Esophagus muscularis mucosa (tissue), 4 donors: ENCODE measurements around the gene PSMB3. TPM values are rescaled to one million over a fixed set of nuclear protein-coding genes. Genes with fewer than 3 reads are reported as not detected.

Experiments
- DNase-seq: peaks from one replicate; pipeline ENCODE4 v3.0.0-alpha.2; 2017; ENCODE audit errors: extremely low spot score
- H3K27ac ChIP-seq, 4 donors: fragments of 200-600 bp; sonication (generic); replicated peaks in 1 of 4; 1 replicate in 3 of 4; 2 replicates in 1 of 4; pipeline ENCODE4 v1.5.1; 2016 to 2019; ENCODE audit warnings: mild to moderate bottlenecking in 1 of 4
- H3K27me3 ChIP-seq, 4 donors: fragments of 200-600 bp; sonication (generic); one replicate each; pipeline versions ENCODE4 v1.5.1 to v1.6.0; 2016 to 2019
- H3K36me3 ChIP-seq, 4 donors: fragments of 200-600 bp; sonication (generic); one replicate each; pipeline ENCODE4 v1.5.1; 2016 to 2019
- H3K4me1 ChIP-seq, 4 donors: fragments of 200-600 bp; sonication (generic); one replicate each; pipeline ENCODE4 v1.5.1; 2016 to 2019
- H3K4me3 ChIP-seq, 4 donors: fragments of 200-600 bp; sonication (generic); 1 replicate in 2 of 4; 2 replicates in 2 of 4; pipeline ENCODE4 v1.5.1; 2016 to 2019; ENCODE audit warnings: mild to moderate bottlenecking in 4 of 4, moderate library complexity in 1 of 4
- H3K9me3 ChIP-seq, 4 donors: fragments of 200-600 bp; sonication (generic); 1 replicate in 3 of 4; 2 replicates in 1 of 4; pipeline ENCODE4 v1.5.1; 2016 to 2019
- CTCF ChIP-seq, 3 experiments: fragments of 200-600 bp in 2 of 3; fragments of 450-650 bp in 1 of 3; sonication (generic) in 2 of 3; IDR thresholded peaks; one replicate each; pipeline ENCODE4 v1.5.1; 2017 to 2019; ENCODE audit warnings: antibody characterized with exemption in 3 of 3, mild to moderate bottlenecking in 2 of 3, moderate library complexity in 1 of 3
- EP300 ChIP-seq: sonication (generic); formaldehyde crosslinking; IDR thresholded peaks from one replicate; pipeline ENCODE4 v1.6.1; 2017; ENCODE audit warnings: antibody characterized with exemption
- POLR2A ChIP-seq: fragments of 450-650 bp; IDR thresholded peaks from one replicate; pipeline ENCODE4 v1.6.1; 2017; ENCODE audit warnings: antibody characterized with exemption, moderate library complexity, mild to moderate bottlenecking, low read depth
- POLR2AphosphoS5 ChIP-seq, 2 donors: sonication (generic); formaldehyde crosslinking; IDR thresholded peaks; one replicate each; pipeline ENCODE4 v1.6.1; 2017; ENCODE audit warnings: antibody characterized with exemption in 2 of 2
- WGBS: methylation state at CpG from one replicate; pipeline ENCODE4 v1.1.5; 2018; 5-methylcytosine and 5-hydroxymethylcytosine counted together
- intact Hi-C: fragments of 100-400 bp; cut with DNase I; formaldehyde crosslinking; loops from one replicate; pipeline ENCODE4 v1.15.1; 2023
- total RNA-seq, 4 donors: library from RNA; depleted of rRNA; stranded (reverse); fragments of >200 nt; gene quantifications; one replicate each; pipeline versions ENCODE4 v1.1.0 to v1.2.1, GENCODE V29; 2016

PSMB3 gene
- total RNA-seq, 4 donors from 2014 or later = 122 to 158 (median 137) TPM

- no peak for DNase-seq
- Histone ChIP-seq H3K9me3 (no peaks in the 10 kb centered on the region), H3K36me3 (peaks cover 7 to 36% (median 22%) of the 10 kb centered on the region in 4 donors), H3K27me3 (no peaks in the 10 kb centered on the region), H3K4me3 (peak overlapping the region; percentile 78 to 95 (median 92)), H3K27ac (peak overlapping the region; percentile 97 to 100 (median 98)), H3K4me1 (peaks cover 29 to 49% (median 42%) of the 10 kb centered on the region in 4 donors)
- no peak for TF ChIP-seq CTCF (IDR thresholded peaks at IDR 0.05)
- no peak for TF ChIP-seq EP300
- TF ChIP-seq POLR2A = no peak
- no peak for TF ChIP-seq POLR2AphosphoS5 (IDR thresholded peaks at IDR 0.05)
- intact Hi-C loops = loop anchor here (5.0 to 10.0 kb wide), 2 partner anchors 40 to 62 kb away; partner anchors contain the start of gene CISD3
- 63% methylated on average over 5 of the region's 5 CpGs for WGBS
These were observed 44.6 kb downstream of the PSMB3 start for GRCh38 chr17:38797158-38797490.

GRCh38 chr17:38797828-38798227 lies 45.3 kb downstream of the PSMB3 start:
- Histone ChIP-seq H3K27ac (peak overlapping the region; percentile 97 to 100 (median 98)), H3K9me3 (no peaks in the 10 kb centered on the region), H3K4me3 (peak overlapping the region; percentile 78 to 95 (median 92)), H3K36me3 (peaks cover 14 to 37% (median 24%) of the 10 kb centered on the region in 4 donors), H3K27me3 (no peaks in the 10 kb centered on the region), H3K4me1 (peaks cover 29 to 49% (median 42%) of the 10 kb centered on the region in 4 donors)
- intact Hi-C loops = loop anchor here (5.0 to 10.0 kb wide), 2 partner anchors 41 to 63 kb away; partner anchors contain the start of gene CISD3
- WGBS = 80% methylated on average over 6 of the region's 6 CpGs
- DNase-seq = no peak
- TF ChIP-seq POLR2AphosphoS5 (IDR thresholded peaks at IDR 0.05) = no peak
- TF ChIP-seq CTCF (IDR thresholded peaks at IDR 0.05) = no peak
- no peak for TF ChIP-seq EP300
- TF ChIP-seq POLR2A = no peak

- DNase-seq = no peak
- WGBS = under 1% methylated on average over 41 of the region's 53 CpGs
- peaks cover 25 to 42% (median 32%) of the 10 kb centered on the region in 4 donors for H3K36me3 ChIP-seq
- peak overlapping the region; percentile 97 to 100 (median 98) for H3K27ac ChIP-seq
- TF ChIP-seq EP300 (no peak), CTCF (IDR thresholded peaks at IDR 0.05) (no peak), POLR2A (no peak), POLR2AphosphoS5 (IDR thresholded peaks at IDR 0.05) (no peak)
- H3K27me3 ChIP-seq = no peaks in the 10 kb centered on the region
- intact Hi-C loops = loop anchor here (5.0 to 10.0 kb wide), 2 partner anchors 42 to 64 kb away; partner anchors contain the start of gene CISD3
- H3K9me3 ChIP-seq = no peaks in the 10 kb centered on the region
- peak overlapping the region; percentile 78 to 95 (median 92) for H3K4me3 ChIP-seq
- peaks cover 29 to 45% (median 42%) of the 10 kb centered on the region in 4 donors for H3K4me1 ChIP-seq
These were observed 46.3 kb downstream of the PSMB3 start for GRCh38 chr17:38798614-38799500.

- H3K9me3 ChIP-seq = no peaks in the 10 kb centered on the region
- H3K36me3 ChIP-seq = peaks cover 33 to 50% (median 40%) of the 10 kb centered on the region in 4 donors
- peaks cover 29 to 42% (median 42%) of the 10 kb centered on the region in 4 donors for H3K4me1 ChIP-seq
- 0% methylated on average over 13 of the region's 76 CpGs for WGBS
- intact Hi-C loops = loop anchor here (5.0 to 10.0 kb wide), 2 partner anchors 42 to 65 kb away; partner anchors contain the start of gene CISD3
- H3K27me3 ChIP-seq = no peaks in the 10 kb centered on the region
- no peak for TF ChIP-seq EP300
- TF ChIP-seq POLR2A = no peak
- peak in 1 of 3 experiments; percentile 13 for TF ChIP-seq CTCF (IDR thresholded peaks at IDR 0.05)
- TF ChIP-seq POLR2AphosphoS5 (IDR thresholded peaks at IDR 0.05) = peak; percentile 83 to 91
- DNase-seq = peak; percentile 99
- H3K27ac ChIP-seq = peak within 1 kb of the TSS; percentile 97 to 100 (median 98)
- peak within 1 kb of the TSS; percentile 78 to 95 (median 92) for H3K4me3 ChIP-seq
These were observed 47.1 kb downstream of the PSMB3 start, which contains the start of gene PIP4K2B for GRCh38 chr17:38799501-38800236. PIP4K2B (minus strand) TSS chr17:38799556; CDS start chr17:38799424, 132 bp downstream.
